Measurements from ENCODE around the gene SIGLEC7. TPM values are rescaled to one million over a fixed set of nuclear protein-coding genes. Genes with fewer than 3 reads are reported as not detected.

The SIGLEC7 gene
- total RNA-seq, 1 donor from 2014 or later, result 11.0 TPM

DNA sequence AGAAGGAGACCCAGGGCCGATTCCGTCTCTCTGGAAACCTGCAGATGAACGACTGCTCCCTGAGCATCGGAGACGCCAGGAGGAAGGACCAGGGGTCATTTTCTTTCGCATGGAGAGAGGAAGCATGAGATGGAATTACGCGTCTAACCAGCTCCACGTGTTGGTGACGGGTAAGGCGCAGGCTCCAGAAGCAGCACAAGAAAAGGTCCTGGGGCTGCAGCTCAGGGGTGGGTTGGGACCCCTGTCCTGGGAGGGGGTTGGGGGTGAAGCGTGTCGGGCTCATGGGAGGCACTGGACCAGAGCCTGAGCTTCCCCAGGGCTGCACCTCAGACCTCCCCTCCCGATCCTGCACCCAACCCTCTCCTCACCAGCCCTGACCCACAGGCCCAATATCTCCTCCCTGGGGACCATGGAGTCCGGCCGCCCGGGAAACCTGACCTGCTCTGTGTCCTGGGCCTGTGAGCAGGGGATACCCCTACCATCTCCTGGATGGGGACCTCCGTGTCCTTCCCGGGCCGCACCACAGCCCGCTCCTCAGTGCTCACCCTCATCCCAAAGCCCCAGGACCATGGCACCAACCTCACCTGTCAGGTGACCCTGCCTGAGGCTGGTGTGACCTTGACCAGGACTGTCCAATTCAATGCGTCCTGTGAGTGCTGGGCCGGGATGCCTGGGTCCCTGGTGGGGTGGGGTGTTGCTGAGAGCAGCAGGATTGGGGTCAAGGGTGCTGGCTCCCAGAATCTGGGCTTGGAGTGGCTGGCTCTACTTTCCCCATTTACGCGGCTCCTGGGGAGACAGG lies 43.2 kb downstream of the SIGLEC7 start:
- DNase-seq, result no peak
- no peaks in the 10 kb centered on the region for H3K9me3 ChIP-seq
- ATAC-seq, result no peak
- H3K4me1 ChIP-seq, result no peaks in the 10 kb centered on the region
- H3K36me3 ChIP-seq, result no peaks in the 10 kb centered on the region
- H3K4me3 ChIP-seq, result no peak overlapping the region
- peaks cover 15% of the 10 kb centered on the region for H3K27me3 ChIP-seq
- no peak overlapping the region for H3K27ac ChIP-seq
- no peak for TF ChIP-seq CTCF (IDR thresholded peaks at IDR 0.05)
- intact Hi-C loops (cut with DNase I), result no loop called here

- H3K27me3 ChIP-seq, result peaks cover 15% of the 10 kb centered on the region
- intact Hi-C loops (cut with DNase I), result no loop called here
- no peak for ATAC-seq
- no peak for DNase-seq
- H3K4me3 ChIP-seq, result no peak overlapping the region
- no peaks in the 10 kb centered on the region for H3K9me3 ChIP-seq
- no peak overlapping the region for H3K27ac ChIP-seq
- TF ChIP-seq CTCF (IDR thresholded peaks at IDR 0.05), result no peak
- H3K4me1 ChIP-seq, result no peaks in the 10 kb centered on the region
- H3K36me3 ChIP-seq, result no peaks in the 10 kb centered on the region
Measured at GRCh38 chr19:51185868-51186215, 43.7 kb downstream of the SIGLEC7 start.

DNA sequence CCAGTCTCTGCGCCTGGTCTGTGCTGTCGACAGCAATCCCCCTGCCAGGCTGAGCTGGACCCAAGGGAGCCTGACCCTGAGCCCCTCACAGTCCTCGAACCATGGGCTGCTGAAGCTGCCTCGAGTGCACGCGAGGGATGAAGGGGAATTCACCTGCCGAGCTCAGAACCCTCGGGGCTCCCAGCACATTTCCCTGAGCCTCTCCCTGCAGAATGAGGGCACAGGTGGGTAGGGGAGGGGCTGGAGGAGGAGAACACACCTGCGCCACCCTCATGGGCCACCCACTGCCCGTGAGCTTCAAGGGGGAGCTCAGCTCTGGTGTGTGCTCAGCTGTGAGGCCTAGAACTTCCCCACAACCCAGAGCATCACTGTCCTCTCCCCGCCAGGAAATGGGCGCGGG lies 44.2 kb downstream of the SIGLEC7 start:
- Histone ChIP-seq H3K9me3 (no peaks in the 10 kb centered on the region), H3K4me1 (no peaks in the 10 kb centered on the region), H3K36me3 (no peaks in the 10 kb centered on the region), H3K4me3 (no peak overlapping the region), H3K27me3 (peaks cover 15% of the 10 kb centered on the region), H3K27ac (no peak overlapping the region)
- no peak for TF ChIP-seq CTCF (IDR thresholded peaks at IDR 0.05)
- ATAC-seq, result no peak
- intact Hi-C loops (cut with DNase I), result no loop called here
- DNase-seq, result no peak

GRCh38 chr19:51187395-51188226 lies 45.5 kb downstream of the SIGLEC7 start:
- no peak for ATAC-seq
- no peaks in the 10 kb centered on the region for H3K4me1 ChIP-seq
- no peak for TF ChIP-seq CTCF (IDR thresholded peaks at IDR 0.05)

DNA sequence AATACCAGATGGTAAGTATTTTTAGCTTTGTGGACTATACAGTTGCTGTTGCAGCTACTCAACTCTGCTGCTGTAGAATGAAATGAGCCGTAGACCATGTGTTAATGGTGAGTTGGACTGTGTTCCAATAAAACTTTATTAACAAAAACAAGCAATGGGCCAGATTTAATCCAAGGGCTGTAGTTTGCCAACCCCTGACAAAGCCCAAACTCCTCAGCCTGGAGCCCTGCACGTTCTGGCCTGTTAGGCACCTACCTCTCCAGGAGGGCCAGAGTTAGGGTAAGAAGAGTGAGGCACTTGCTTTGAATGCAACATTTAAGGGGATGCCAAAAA lies 46.1 kb downstream of the SIGLEC7 start:
- H3K27me3 ChIP-seq, result peaks cover 15% of the 10 kb centered on the region
- intact Hi-C loops (cut with DNase I), result no loop called here
- DNase-seq (no peak), ATAC-seq (no peak)
- H3K36me3 ChIP-seq, result no peaks in the 10 kb centered on the region
- no peak for TF ChIP-seq CTCF (IDR thresholded peaks at IDR 0.05)
- H3K4me3 ChIP-seq, result no peak overlapping the region
- no peaks in the 10 kb centered on the region for H3K4me1 ChIP-seq
- no peaks in the 10 kb centered on the region for H3K9me3 ChIP-seq
- H3K27ac ChIP-seq, result no peak overlapping the region

More at GRCh38 chr19:51187395-51188226, 45.5 kb downstream of the SIGLEC7 start:
- no peaks in the 10 kb centered on the region for H3K9me3 ChIP-seq
- no peak overlapping the region for H3K27ac ChIP-seq
- peaks cover 15% of the 10 kb centered on the region for H3K27me3 ChIP-seq
- H3K4me3 ChIP-seq, result no peak overlapping the region
- no peaks in the 10 kb centered on the region for H3K36me3 ChIP-seq
- no peak for DNase-seq
- intact Hi-C loops (cut with DNase I), result no loop called here
